Activated CD4-positive, alpha-beta T cell treated with anti-CD3 and anti-CD28 coated beads, Interleukin-2, amount 50 U/mL, for 1 hour (primary cell): ENCODE results near the gene SELENOH.

ENCODE experiments used
- DNase-seq: peaks from one replicate; pipeline ENCODE4 v3.0.0-alpha.2; 2020

Gene SELENOH

DNA sequence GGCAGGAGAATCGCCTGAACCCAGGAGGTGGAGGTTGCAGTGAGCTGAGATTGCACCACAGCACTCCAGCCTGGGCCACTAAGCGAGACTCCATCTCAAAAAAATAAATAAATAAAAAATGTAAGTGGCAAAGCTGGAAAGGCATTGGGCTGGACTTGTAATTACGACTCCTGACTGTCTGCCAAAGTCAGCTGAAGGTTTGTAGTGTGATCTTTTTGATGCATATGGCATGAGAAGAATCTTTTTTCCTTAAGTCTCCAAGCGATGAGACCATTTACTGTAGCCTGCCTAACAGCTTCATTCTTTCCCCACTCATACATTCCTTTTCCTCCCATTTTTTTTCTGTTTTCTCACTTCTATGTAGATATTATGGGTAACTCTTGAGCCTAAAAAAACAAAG is 45.1 kb downstream of the SELENOH start:
- DNase-seq = no peak

DNA sequence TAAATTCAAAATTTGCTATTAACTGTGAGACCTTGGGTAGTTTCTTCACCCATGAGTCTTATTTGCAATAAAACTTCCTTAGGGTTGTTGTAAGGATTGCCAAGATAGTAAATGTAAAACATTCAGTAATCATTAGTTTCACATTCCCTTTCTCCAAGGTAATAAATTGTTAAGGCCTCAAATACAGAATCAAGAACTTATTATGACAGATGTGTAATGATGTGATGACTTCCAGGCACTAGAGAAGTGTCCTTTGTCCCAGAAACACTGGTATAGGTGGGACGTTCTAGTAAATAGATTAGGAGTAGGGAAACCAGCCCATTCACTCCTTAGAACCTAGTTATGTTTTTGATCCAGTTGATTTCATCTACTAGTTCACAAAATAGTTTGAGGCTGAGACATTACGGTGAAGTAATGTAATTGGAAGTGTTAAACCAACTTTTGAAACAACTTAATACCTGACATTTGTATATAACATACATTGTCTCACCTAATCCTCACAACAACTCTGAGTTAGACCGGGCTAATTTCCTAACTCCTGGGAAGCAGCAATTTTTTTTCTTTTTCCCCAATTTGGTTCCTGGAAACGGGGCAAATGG is 45.8 kb downstream of the SELENOH start:
- no peak for DNase-seq

DNA sequence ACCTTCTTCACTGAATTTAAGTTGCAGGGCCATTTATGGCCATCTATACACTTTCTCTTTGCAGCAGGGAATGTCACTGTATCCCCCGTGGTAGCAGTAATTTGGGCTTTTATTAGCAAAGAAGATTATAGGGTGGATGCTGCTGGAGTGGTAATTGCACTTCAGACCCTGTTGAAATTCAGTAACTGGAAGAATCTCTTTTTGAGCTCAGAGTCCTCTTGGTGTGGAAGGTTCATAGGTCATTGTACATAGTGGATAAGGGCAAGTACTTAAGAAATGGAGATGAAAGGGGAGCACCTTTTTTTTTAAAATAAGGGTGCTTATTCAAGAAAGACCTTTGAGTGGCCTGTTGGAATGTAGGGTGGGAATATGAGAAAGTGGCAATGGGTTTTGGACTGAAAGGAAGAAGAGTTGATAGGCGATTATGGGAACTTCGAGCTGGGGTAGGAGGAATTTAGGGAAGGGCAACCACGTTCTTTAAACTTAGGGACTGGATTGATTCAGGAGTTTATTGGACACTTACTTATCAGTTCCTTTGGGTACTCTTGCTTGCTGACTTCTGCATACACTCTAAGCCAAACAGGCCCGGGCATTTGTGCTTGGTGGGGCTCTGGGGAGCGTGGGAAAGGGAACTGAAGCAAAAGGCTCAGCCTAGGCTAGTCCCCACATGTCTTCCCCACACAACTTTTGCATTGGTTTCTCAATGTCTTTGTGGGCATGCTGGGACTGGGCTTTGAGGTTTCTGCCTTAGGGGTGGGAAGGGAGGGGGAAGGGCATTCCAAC is 46.8 kb downstream of the SELENOH start:
- DNase-seq = no peak

DNA sequence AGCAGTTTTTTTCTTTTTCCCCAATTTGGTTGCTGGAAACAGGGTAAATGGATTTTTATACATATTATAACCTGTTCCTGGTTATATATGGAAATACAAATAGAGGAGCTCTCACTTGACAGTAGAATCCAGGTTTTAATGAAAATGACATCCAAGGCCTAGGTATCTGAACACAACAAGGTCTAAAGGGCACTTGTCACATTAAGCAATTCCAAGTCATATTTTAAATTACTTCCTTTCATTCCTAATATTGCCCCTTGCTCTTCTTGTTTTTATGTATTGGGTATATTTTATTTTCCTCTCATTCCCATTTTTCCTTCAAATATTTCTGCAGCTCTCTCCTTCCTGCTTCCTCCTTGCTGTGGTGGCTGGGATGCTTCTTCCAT is 47.4 kb downstream of the SELENOH start:
- no peak for DNase-seq

DNA sequence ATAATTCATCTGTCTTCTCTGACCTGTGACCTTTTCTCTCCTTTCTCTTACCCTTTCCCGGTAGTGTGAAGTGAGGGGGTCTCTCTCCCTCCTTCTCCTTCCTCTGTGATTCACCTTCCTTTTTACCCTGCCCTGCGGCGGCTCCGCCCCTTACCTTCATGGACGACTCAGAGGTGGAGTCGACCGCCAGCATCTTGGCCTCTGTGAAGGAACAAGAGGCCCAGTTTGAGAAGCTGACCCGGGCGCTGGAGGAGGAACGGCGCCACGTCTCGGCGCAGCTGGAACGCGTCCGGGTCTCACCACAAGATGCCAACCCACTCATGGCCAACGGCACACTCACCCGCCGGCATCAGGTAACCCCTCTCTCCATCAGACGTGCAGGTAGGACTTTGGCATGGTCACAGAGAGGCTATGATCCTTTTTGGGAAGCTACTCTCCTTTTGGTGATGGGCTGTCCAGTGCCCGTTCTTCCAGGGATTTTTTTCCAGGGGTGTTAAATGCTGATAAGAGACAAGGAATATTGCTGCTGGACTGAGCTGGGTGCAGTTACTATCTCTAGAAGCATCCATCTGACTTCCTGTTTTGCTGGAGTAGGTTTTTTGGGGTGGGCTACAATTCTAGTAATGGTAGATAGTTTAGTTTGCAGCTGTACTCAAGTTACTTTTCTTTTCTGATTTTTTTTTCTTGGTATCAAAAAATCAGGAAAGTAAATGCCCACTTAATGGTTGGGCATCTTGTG is 50.2 kb downstream of the SELENOH start:
- no peak for DNase-seq

DNA sequence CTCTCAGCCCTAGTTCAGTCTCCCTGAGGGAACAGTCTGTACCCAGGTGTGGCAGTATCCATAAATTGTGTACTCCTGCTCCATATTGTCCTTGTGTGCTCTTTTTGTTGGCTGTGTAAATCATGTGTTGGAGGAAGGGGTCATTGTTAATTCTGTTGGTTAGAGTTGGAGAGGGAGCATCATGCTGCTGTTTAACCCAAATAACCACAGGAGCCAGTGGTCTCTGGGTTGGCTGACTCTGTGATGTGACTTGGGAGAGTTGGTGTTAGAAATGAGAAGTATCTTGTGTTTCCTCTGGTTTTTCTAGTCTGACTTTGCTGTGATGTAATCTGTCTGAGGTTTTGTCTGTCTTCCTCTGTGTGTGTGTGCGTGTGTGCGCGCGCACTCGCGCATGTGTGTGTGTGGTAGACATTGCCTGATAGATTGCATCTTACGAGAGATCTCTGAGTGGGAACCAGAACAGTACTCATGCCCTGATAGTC is 50.8 kb downstream of the SELENOH start:
- DNase-seq = peak; percentile 86

DNA sequence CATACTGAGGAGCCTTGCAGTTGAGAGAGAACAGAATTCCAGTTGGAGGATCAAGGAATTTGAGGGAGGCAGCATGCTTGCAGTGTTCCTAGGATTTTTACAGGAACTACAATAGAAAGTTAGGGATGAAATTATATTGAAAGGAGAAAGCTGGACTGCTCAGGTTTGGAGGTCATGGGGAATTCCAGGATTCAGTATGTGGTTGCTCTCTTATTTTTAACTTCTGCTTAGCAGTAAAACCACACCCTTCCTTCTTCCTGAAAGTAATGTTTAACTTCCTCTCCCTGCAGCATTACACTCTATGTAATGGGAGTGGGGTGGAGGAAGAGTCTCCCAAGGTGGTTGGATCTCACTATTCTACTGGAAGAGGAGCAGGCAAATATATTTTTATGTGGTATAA is 51.6 kb downstream of the SELENOH start:
- no peak for DNase-seq
